Neural cell (in vitro differentiated cells): ENCODE measurements around the gene SLC25A48. TPM values are rescaled to one million over a fixed set of nuclear protein-coding genes. Genes with fewer than 3 reads are reported as not detected.

Experiments
- H2AFZ ChIP-seq: fragments of 200-600, 300-800 bp; sonication (generic), shearing (Covaris generic); 2 replicates; pipeline ENCODE4 v1.6.0; 2014; ENCODE audit warnings: low read depth, mild to moderate bottlenecking, antibody characterized with exemption, low read length, moderate library complexity
- H3F3A ChIP-seq: fragments of 200-600 bp; shearing (Covaris generic); 2 replicates; pipeline ENCODE4 v1.6.1; 2016; ENCODE audit warnings: mild to moderate bottlenecking, moderate library complexity, mixed read lengths, antibody characterized with exemption, low read length; ENCODE audit not compliant: insufficient read depth, poor library complexity, severe bottlenecking
- H3K27ac ChIP-seq: fragments of 200-600, 300-800 bp; sonication (generic), shearing (Covaris generic); 2 replicates; pipeline ENCODE4 v1.5.1; 2014; ENCODE audit warnings: mild to moderate bottlenecking, low read length, moderate library complexity
- H3K27me3 ChIP-seq: fragments of 300-800, 200-600 bp; sonication (generic), shearing (Covaris generic); 2 replicates; pipeline ENCODE4 v1.6.0; 2014; ENCODE audit warnings: mild to moderate bottlenecking, low read depth, low read length, moderate library complexity; ENCODE audit not compliant: insufficient read depth
- H3K36me3 ChIP-seq: fragments of 300-800, 200-600 bp; sonication (generic), shearing (Covaris generic); 2 replicates; pipeline ENCODE4 v1.5.1; 2014; ENCODE audit warnings: mild to moderate bottlenecking, antibody characterized with exemption, low read length, moderate library complexity; ENCODE audit not compliant: insufficient read depth
- H3K4me2 ChIP-seq: fragments of 300-800, 200-600 bp; sonication (generic), shearing (Covaris generic); 2 replicates; pipeline ENCODE4 v1.6.0; 2014; ENCODE audit warnings: mild to moderate bottlenecking, low read length
- H3K4me3 ChIP-seq: fragments of 300-800, 200-600 bp; sonication (generic), shearing (Covaris generic); 2 replicates; pipeline ENCODE4 v1.5.1; 2014; ENCODE audit warnings: mild to moderate bottlenecking, low read length, moderate library complexity
- H3K79me2 ChIP-seq: fragments of 200-600 bp; shearing (Covaris generic); replicated peaks from 2 replicates; pipeline ENCODE4 v1.6.0; 2014; ENCODE audit warnings: mild to moderate bottlenecking, low read length, moderate library complexity; ENCODE audit not compliant: insufficient read depth
- H3K9ac ChIP-seq: fragments of 300-800, 200-600 bp; sonication (generic), shearing (Covaris generic); 2 replicates; pipeline ENCODE4 v1.6.1; 2016; ENCODE audit warnings: mild to moderate bottlenecking, low read length, mixed read lengths
- H3K9me2 ChIP-seq: fragments of 200-600 bp; shearing (Covaris generic); 2 replicates; pipeline ENCODE4 v1.6.1; 2016; ENCODE audit warnings: mild to moderate bottlenecking, low read length, mixed read lengths; ENCODE audit not compliant: insufficient read depth
- H3K9me3 ChIP-seq: fragments of 200-600, 300-800 bp; sonication (generic), shearing (Covaris generic); 2 replicates; pipeline ENCODE4 v1.6.1; 2016; ENCODE audit warnings: mild to moderate bottlenecking, mixed run types, low read length, moderate library complexity, mixed read lengths
- H4K20me1 ChIP-seq: fragments of 200-600 bp; shearing (Covaris generic); 2 replicates; pipeline ENCODE4 v1.6.1; 2016; ENCODE audit warnings: mild to moderate bottlenecking, mixed run types; ENCODE audit not compliant: insufficient read depth
- CTCF ChIP-seq: fragments of 450-650 bp; IDR thresholded peaks from 2 replicates; pipeline ENCODE4 v1.5.1; 2014; ENCODE audit warnings: antibody characterized with exemption, mild to moderate bottlenecking, moderate library complexity; ENCODE audit not compliant: poor library complexity, severe bottlenecking
- EP300 ChIP-seq: fragments of 450-650 bp; conservative IDR thresholded peaks from 2 replicates; pipeline ENCODE4 v1.6.1; 2014; ENCODE audit warnings: antibody characterized with exemption, mild to moderate bottlenecking, moderate library complexity; ENCODE audit not compliant: poor library complexity, severe bottlenecking
- EZH2 ChIP-seq: fragments of 200-600, 300-800 bp; shearing (Covaris generic), sonication (generic); IDR thresholded peaks from 2 replicates; pipeline ENCODE4 v1.6.1; 2014; ENCODE audit warnings: antibody characterized with exemption, low read length, borderline replicate concordance, mild to moderate bottlenecking; ENCODE audit not compliant: insufficient read depth, poor library complexity, severe bottlenecking
- MXI1 ChIP-seq: fragments of 450-650 bp; conservative IDR thresholded peaks from 2 replicates; pipeline ENCODE4 v1.6.1; 2014; ENCODE audit warnings: antibody characterized with exemption, mild to moderate bottlenecking; ENCODE audit not compliant: poor library complexity, severe bottlenecking
- POLR2AphosphoS5 ChIP-seq: IDR thresholded peaks from 2 replicates; pipeline ENCODE4 v1.6.1; 2012
- RAD21 ChIP-seq: fragments of 450-650 bp; conservative IDR thresholded peaks from 2 replicates; pipeline ENCODE4 v1.6.1; 2014; ENCODE audit warnings: antibody characterized with exemption, mild to moderate bottlenecking, moderate library complexity
- REST ChIP-seq: IDR thresholded peaks from 2 replicates; pipeline ENCODE4 v1.6.1; 2012; ENCODE audit warnings: borderline replicate concordance
- SMC3 ChIP-seq: fragments of 450-650 bp; conservative IDR thresholded peaks from 2 replicates; pipeline ENCODE4 v1.6.1; 2014; ENCODE audit warnings: antibody characterized with exemption, mild to moderate bottlenecking, moderate library complexity; ENCODE audit not compliant: poor library complexity
- TAF1 ChIP-seq: IDR thresholded peaks from 2 replicates; pipeline ENCODE4 v1.6.1; 2012; ENCODE audit warnings: low read depth
- polyA plus RNA-seq: library from polyadenylated mRNA; depleted of rRNA; stranded (reverse); fragments of >200 nt; gene quantifications from 2 replicates; pipeline ENCODE4 v1.2.3, GENCODE V29; 2014

Gene SLC25A48
- polyA plus RNA-seq, 1 donor from 2014 or later, result 1.0 TPM

- Histone ChIP-seq H3K9me3 (no peaks in the 10 kb centered on the region), H3K27me3 (peaks cover 28% of the 10 kb centered on the region), H3K36me3 (no peaks in the 10 kb centered on the region), H3K4me3 (no peak overlapping the region), H3K9ac (no peak overlapping the region), H3K9me2 (no peaks in the 10 kb centered on the region), H3K27ac (no peak overlapping the region), H4K20me1 (no peaks in the 10 kb centered on the region), H3K79me2 (no peaks in the 10 kb centered on the region), H2AFZ (no peak overlapping the region), H3K4me2 (no peak overlapping the region), H3F3A (no peaks in the 10 kb centered on the region)
- TF ChIP-seq TAF1, result no peak
- peak; percentile 85 for TF ChIP-seq RAD21
- no peak for TF ChIP-seq MXI1
- TF ChIP-seq SMC3, result peak; percentile 92
- peak; percentile 88 for TF ChIP-seq CTCF
- no peak for TF ChIP-seq POLR2AphosphoS5
Observed at GRCh38 chr5:135829681-135830383, 4.6 kb upstream of the SLC25A48 start.

- H3K4me3 ChIP-seq, result no peak overlapping the region
- H3F3A ChIP-seq, result no peaks in the 10 kb centered on the region
- no peak overlapping the region for H3K9ac ChIP-seq
- H3K36me3 ChIP-seq, result no peaks in the 10 kb centered on the region
- H3K27ac ChIP-seq, result no peak overlapping the region
- no peak for TF ChIP-seq EZH2
- TF ChIP-seq SMC3, result peak; percentile 2
- H3K79me2 ChIP-seq, result no peaks in the 10 kb centered on the region
- H3K27me3 ChIP-seq, result peaks cover 33% of the 10 kb centered on the region
- H3K9me3 ChIP-seq, result no peaks in the 10 kb centered on the region
- no peak overlapping the region for H3K4me2 ChIP-seq
- no peaks in the 10 kb centered on the region for H4K20me1 ChIP-seq
- H2AFZ ChIP-seq, result no peak overlapping the region
- no peaks in the 10 kb centered on the region for H3K9me2 ChIP-seq
Observed at GRCh38 chr5:135830384-135830700, 4.1 kb upstream of the SLC25A48 start.

- Histone ChIP-seq H3K36me3 (no peaks in the 10 kb centered on the region), H3K79me2 (no peaks in the 10 kb centered on the region), H3K27me3 (peaks cover 38% of the 10 kb centered on the region), H3K4me3 (no peak overlapping the region), H3K9me2 (no peaks in the 10 kb centered on the region), H3F3A (no peaks in the 10 kb centered on the region), H3K27ac (no peak overlapping the region), H3K9ac (no peak overlapping the region), H4K20me1 (no peaks in the 10 kb centered on the region), H3K9me3 (no peaks in the 10 kb centered on the region), H3K4me2 (no peak overlapping the region), H2AFZ (no peak overlapping the region)
- no peak for TF ChIP-seq POLR2AphosphoS5
- TF ChIP-seq TAF1, result no peak
- TF ChIP-seq REST, result no peak
- no peak for TF ChIP-seq EP300
- TF ChIP-seq SMC3, result no peak
- no peak for TF ChIP-seq MXI1
- TF ChIP-seq EZH2, result no peak
- TF ChIP-seq CTCF, result no peak
- no peak for TF ChIP-seq RAD21
Observed at GRCh38 chr5:135830876-135831275, 3.6 kb upstream of the SLC25A48 start.
